HG03520 (cell line): ENCODE data around the gene TLE1.
"Not testable (repeated sequence)": the region's sequence is repeated elsewhere in the genome, so short reads cannot be mapped to it uniquely, and the experiment has no call there.

Source experiments
- ATAC-seq: cut with Tn5 transposase; IDR thresholded peaks from one replicate; pipeline ENCODE4 v1.9.1; 2021; ENCODE audit warnings: mild to moderate bottlenecking, moderate library complexity; ENCODE audit not compliant: unreplicated experiment

TLE1 gene

GRCh38 chr9:81689343-81690175 lies at the start of gene TLE1:
TLE1 (minus strand) TSS chr9:81689547; CDS start chr9:81688240, 1,307 bp downstream.
- peak; percentile 73 for ATAC-seq

GRCh38 chr9:81737871-81738507 lies 48.6 kb upstream of the TLE1 start:
- ATAC-seq: peak; percentile 51

GRCh38 chr9:81730498-81730897 lies 41.2 kb upstream of the TLE1 start:
- not testable (repeated sequence) for ATAC-seq

DNA sequence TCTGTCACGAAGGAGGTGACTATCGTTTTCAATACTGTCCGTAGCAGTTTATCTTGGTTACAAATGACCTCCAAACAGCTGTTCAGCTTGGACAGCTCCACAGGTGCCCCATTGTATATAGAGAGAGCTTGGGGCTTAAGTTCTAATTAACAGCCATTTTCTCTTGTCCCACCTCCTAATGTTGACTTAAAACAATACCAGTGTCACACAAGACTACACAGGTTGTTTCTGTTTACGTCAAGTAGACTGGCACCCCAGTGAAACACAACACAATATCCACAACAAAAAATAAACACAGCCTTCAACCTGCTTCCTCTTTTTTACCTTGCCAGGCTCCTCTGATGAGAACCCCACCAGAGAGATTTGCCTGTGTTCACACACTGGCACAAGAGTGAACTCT lies 39.8 kb upstream of the TLE1 start:
- ATAC-seq: peak; percentile 74

DNA sequence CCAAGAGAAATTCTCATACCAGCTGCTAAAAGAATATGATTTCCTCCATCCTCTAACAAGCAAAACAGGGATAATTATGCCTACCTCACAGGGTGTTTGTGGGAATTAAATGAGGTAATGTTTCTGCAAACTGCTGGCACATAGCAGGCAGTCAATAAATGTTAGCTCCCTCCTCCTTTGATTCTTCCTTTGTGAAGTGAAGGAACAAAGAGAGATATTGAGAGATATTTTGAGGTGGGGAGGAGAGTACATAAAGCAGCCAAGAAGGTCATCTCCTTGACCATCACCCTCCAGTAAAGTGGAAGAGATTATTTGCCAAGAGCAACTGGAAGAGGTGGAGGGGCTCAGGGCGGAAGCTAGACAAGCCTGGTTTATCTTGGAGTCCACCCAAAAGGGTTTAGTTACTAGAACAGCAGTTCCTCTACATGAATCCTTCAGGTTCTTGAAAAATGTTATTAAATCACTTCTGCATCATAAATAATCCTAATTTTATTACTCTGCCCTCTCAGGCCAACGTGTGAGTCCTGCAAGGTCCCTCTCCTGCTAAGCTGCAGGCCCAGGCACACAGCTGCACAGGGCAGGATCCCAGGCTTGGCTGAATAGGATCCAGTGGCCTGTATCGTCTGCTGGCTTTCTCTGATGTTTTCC lies 35.0 kb upstream of the TLE1 start:
- no peak for ATAC-seq

DNA sequence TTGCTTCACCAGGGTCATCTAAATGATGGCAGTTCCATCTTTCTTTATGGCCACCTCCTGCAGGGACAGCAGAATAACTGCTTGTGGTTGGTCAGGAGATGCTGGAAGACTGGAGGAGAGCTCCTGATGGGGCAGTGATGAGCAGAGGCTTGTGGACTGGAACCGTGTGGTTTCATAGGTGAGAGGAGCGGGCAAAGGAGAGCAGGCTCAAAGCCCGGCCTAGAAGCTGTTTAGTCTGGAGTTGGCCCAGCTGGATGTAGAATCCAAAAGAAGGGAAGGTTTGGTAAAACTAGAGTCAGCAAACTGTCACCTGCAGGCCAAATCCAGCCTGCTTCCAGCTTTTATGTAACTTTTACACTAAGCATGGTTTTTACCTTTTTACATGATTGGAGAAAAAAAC lies 32.9 kb upstream of the TLE1 start:
- ATAC-seq: no peak

GRCh38 chr9:81720450-81721086 lies 31.2 kb upstream of the TLE1 start:
- no peak for ATAC-seq

GRCh38 chr9:81719972-81720371 lies 30.6 kb upstream of the TLE1 start:
- no peak for ATAC-seq

DNA sequence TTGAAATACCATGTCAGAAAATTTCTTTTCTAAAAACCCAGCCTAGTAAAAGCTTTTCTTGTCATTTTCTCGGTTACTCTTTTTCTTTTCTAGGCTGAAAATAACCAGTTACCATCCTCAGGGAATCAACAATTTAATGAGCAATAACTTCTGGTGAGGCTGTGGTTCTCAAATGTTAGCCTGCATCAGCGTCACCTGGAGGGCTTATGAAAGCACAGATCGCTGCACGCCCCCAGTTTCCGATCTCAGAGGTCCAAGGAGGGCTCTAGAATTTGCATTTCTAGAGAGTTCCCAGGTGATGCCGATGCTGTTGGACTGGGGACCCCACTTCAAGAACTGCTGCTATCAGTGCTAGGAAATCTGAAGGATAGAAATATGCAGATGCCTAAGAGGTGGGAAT lies 28.9 kb upstream of the TLE1 start:
- ATAC-seq: no peak

DNA sequence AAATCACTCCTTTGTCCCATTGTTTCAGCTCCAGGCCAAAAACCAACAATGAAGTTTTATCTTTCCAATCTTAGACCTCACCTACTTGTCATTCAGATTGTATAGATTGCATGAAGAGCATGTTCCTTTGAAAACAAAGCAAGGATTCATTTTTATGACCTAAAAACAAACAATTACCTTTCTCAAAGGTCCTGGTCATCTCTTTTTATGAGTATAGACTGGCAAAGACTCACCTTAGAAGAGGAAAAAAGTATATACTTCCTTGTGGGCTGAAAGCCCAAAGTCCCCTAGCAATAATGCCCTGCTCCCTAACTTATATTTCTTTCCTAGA lies 28.4 kb upstream of the TLE1 start:
- no peak for ATAC-seq

DNA sequence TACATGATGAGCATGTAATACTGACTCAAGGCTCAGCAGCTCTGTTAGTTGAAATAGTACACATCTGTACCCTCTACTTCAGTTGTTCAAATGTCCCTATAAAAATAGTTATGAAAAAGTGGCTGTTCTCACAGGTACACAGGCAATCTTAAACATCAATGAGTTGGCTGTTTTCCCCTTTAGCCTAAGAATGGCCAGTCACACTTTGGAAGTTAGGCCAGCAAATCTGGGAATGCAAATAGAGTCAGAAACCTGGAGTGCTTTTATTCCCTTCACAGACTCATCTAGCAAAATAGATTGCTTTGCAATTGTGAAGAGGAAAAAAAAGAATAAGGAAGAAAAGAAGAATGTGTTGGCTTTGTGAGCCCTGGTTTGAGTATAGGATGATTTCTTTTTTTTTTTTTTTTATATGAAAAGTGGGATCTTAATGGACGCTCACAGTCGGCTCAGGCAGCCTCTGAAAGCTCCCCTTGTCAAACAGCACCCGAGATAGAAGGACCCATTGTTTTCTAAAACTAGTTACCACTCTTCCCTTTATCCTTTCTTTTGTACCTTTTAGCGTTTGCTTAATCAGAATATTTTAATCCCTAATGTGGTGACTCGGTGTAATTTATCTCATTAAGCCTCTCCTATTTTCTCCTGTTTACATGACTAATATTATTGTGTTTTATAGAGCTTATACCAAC lies 27.9 kb upstream of the TLE1 start:
- ATAC-seq: no peak

- no peak for ATAC-seq
Measured at GRCh38 chr9:81716409-81716808, 27.1 kb upstream of the TLE1 start.

GRCh38 chr9:81705578-81705977 lies 16.2 kb upstream of the TLE1 start:
- no peak for ATAC-seq

DNA sequence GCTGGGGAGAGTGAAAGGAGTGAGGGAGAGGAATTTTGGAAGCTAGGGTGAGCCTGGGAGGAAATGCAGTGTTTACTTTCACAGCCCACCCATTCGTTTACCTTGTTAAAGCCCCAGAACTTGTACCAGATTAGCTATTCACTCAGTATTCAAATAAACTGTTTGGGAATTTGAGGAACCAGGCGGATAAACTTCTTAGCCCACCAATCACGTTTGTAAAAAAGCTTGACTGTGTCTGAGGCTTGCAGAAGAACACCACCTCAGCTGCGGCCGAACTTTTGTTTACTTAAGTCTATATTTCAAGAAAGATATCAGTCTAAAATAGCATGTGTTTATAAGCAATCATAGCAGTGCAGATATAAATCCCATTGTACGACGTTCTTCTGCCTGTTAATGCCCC lies 5.2 kb upstream of the TLE1 start:
- ATAC-seq: no peak

- ATAC-seq: no peak
Measured at GRCh38 chr9:81693671-81694378, 4.5 kb upstream of the TLE1 start.

DNA sequence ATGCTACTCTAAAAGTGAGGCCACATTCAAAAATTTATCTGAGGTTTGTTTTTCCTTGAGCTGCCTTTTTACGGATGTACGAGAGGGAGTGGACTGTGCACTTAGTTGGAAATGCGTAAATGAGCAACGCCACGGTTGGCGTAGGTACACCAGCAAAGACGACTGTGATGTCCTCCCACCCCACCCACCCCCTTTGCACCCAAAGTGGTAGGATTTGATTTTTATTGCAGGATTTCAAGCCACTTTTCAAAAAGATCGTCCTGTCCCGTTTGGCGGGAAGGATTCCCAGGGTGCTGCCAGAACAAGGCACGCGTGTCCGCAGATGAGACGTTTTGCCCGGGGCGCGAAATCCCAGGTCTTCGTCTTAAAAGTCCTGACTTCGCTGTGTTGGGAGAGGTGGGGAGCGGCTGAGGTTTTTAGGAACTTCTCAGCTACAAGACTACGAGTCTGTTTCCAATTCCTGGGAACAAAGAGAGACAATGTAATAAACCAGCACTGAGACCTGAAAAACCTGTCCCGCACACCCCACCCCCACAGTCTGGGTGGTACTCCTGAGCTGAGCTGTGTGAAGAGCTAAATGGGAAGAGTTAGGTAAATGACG lies 1.0 kb upstream of the TLE1 start:
- no peak for ATAC-seq

- ATAC-seq: not testable (repeated sequence)
Measured at GRCh38 chr9:81689093-81689342, 329 bp downstream of the TLE1 start.

DNA sequence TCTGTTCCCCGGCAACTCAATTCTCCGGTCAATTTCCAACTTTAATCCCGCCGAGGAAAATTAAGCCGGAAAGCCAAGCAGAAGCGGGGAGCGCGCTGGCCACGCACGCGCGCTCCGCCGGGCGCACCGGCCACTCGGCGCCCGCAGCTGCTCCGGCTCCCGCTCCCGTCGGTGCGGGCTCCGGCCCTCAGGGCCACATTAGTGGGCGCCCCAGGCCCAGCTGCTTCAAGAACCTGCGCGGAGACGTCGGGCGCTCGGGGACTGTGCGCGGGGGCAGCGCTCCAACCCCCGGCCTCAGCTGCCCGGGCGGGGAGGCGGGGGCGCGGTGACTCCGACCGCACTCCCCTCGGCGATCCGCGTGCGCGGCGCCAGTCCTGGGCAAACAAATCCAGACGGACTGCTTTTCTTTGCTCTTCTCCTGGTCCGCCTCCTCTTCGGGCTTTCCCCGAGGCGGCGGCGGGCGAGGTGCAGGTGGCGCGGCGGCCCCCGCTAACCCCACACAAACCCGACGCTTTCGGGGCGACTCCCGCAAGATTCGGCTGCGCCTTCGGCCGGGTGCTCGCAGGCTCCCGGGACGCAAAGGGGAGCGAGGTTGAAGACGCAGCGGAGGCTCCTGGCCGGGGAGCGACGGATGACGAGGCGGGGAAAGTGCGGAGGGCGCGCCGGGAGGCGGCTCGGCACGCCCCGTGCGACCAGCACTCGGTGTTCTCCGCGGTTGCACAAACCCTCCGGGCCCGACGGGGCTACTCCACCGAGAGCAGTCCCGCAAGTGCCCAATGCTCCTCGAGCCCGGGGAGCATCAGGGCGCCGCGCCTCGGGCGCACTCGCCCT lies 870 bp downstream of the TLE1 start:
- peak; percentile 3 for ATAC-seq

GRCh38 chr9:81687521-81688261 lies 1.7 kb downstream of the TLE1 start:
- no peak for ATAC-seq
